K562 (cell line): ENCODE results near the gene SCAPER. TPM values are rescaled to one million over a fixed set of nuclear protein-coding genes. Genes with fewer than 3 reads are reported as not detected.

Source experiments
- ATAC-seq: fragments of 200-7000 bp; cut with Tn5 transposase; 3 replicates; pipeline ENCODE4 v1.9.1; 2020; ENCODE audit warnings: moderate library complexity
- BruUV-seq: library from RNA; stranded (reverse); fragments of 400-500 nt; replicated peaks from 2 replicates; lab custom pipeline; 2021; lab: Mats Ljungman, UMichigan
- CTCF ChIA-PET: fragments of 300-600 bp; formaldehyde crosslinking; extraction: SDS; loops from one replicate; lab custom pipeline; 2021; ENCODE audit warnings: low intra/inter-chr PET ratio; lab: Yijun Ruan, JAX
- POLR2A ChIA-PET: fragments of 300-600, 350-650 bp; sonication (Branson Sonifier 250); formaldehyde crosslinking; extraction: SDS; loops from one replicate; lab custom pipeline; 2021; ENCODE audit warnings: antibody characterized with exemption, inconsistent platforms; lab: Yijun Ruan, JAX
- DNase-seq, 4 experiments: peaks; one replicate each; pipeline versions ENCODE4 v3.0.0 to v3.0.0-alpha.2; 2011 to 2018; ENCODE audit warnings: low spot score in 3 of 4, mixed read lengths in 3 of 4; ENCODE audit errors: extremely low read depth in 1 of 4
- FAIRE-seq: peaks from 2 replicates; lab custom pipeline; 2011; peaks lifted over from hg19 to GRCh38; lab: Jason Lieb, UNC
- H2AFZ ChIP-seq: 2 replicates; pipeline ENCODE4 v1.6.0; 2011; ENCODE audit warnings: low read depth, low read length, control low read depth, inconsistent platforms
- H3K27ac ChIP-seq: fragments of 200-600 bp; 3 replicates; pipeline ENCODE4 v1.8.0; 2011; ENCODE audit warnings: low read depth, mild to moderate bottlenecking, control low read depth, inconsistent platforms, low read length, moderate library complexity, mixed read lengths; ENCODE audit errors: extremely low read depth
- H3K27me3 ChIP-seq, 2 experiments: fragments of 300-600 bp in 1 of 2; 2 replicates in 1 of 2; 3 replicates in 1 of 2; pipeline versions ENCODE4 v1.6.0 to v1.8.0; 2011; ENCODE audit warnings: inconsistent platforms in 2 of 2, low read length in 2 of 2, mild to moderate bottlenecking in 1 of 2, mixed read lengths in 1 of 2, moderate library complexity in 1 of 2; ENCODE audit not compliant: control insufficient read depth in 2 of 2, insufficient read depth in 2 of 2
- H3K36me3 ChIP-seq: fragments of 300-600 bp; 3 replicates; pipeline ENCODE4 v1.8.0; 2011; ENCODE audit warnings: mild to moderate bottlenecking, low read length, inconsistent platforms; ENCODE audit not compliant: control insufficient read depth, insufficient read depth
- H3K4me1 ChIP-seq, 2 experiments: fragments of 200-600 bp in 1 of 2; replicated peaks in 1 of 2; 2 replicates in 1 of 2; 3 replicates in 1 of 2; pipeline versions ENCODE4 v1.5.1 to v1.8.0; 2011; ENCODE audit warnings: inconsistent platforms in 2 of 2, low read length in 2 of 2, mild to moderate bottlenecking in 1 of 2, mixed read lengths in 1 of 2, moderate library complexity in 1 of 2; ENCODE audit not compliant: control insufficient read depth in 2 of 2, insufficient read depth in 2 of 2
- H3K4me2 ChIP-seq: 2 replicates; pipeline ENCODE4 v1.6.1; 2011; ENCODE audit warnings: low read length, control low read depth, inconsistent platforms, mixed read lengths; ENCODE audit not compliant: insufficient read depth
- H3K4me3 ChIP-seq: fragments of 200-600 bp; sonication (generic), shearing (Covaris generic); 2 replicates; pipeline ENCODE4 v1.5.1; 2016; ENCODE audit warnings: control low read depth, inconsistent platforms
- H3K79me2 ChIP-seq: fragments of 200-600 bp; 3 replicates; pipeline ENCODE4 v1.8.0; 2011; ENCODE audit warnings: low read length, inconsistent platforms; ENCODE audit not compliant: control insufficient read depth, insufficient read depth
- H3K9ac ChIP-seq, 2 experiments: 2 replicates each; pipeline versions ENCODE4 v1.6.0 to v1.6.1; 2011; ENCODE audit warnings: low read depth in 2 of 2, low read length in 2 of 2, control low read depth in 1 of 2, inconsistent platforms in 1 of 2, mild to moderate bottlenecking in 1 of 2, mixed read lengths in 1 of 2; ENCODE audit not compliant: insufficient read depth in 1 of 2
- H3K9me1 ChIP-seq: one replicate; pipeline ENCODE4 v1.6.0; 2011; ENCODE audit warnings: inconsistent platforms, mild to moderate bottlenecking, low read length, moderate library complexity; ENCODE audit not compliant: control insufficient read depth, insufficient read depth
- H3K9me3 ChIP-seq: replicated peaks from 2 replicates; pipeline ENCODE4 v1.5.1; 2011; ENCODE audit warnings: low read depth, low read length, inconsistent platforms; ENCODE audit not compliant: control insufficient read depth, insufficient read depth
- H4K20me1 ChIP-seq: replicated peaks from 2 replicates; pipeline ENCODE4 v1.6.1; 2011; ENCODE audit warnings: low read length, inconsistent platforms, mixed read lengths; ENCODE audit not compliant: control insufficient read depth, insufficient read depth
- EP300 ChIP-seq: IDR thresholded peaks from 2 replicates; pipeline ENCODE4 v1.6.1; 2012; ENCODE audit warnings: low read length, improper control_type of control experiment
- ETS2 ChIP-seq: IDR thresholded peaks from 2 replicates; pipeline ENCODE4 v1.6.1; 2016; ENCODE audit warnings: borderline replicate concordance, missing genetic modification characterization, mild to moderate bottlenecking, moderate library complexity, missing compliant biosample characterization; ENCODE audit not compliant: poor library complexity, severe bottlenecking
- HDAC8 ChIP-seq: fragments of 450-650 bp; IDR thresholded peaks from 2 replicates; pipeline ENCODE4 v1.6.1; 2016; ENCODE audit warnings: mild to moderate bottlenecking, missing genetic modification characterization, moderate library complexity, missing compliant biosample characterization
- HINFP ChIP-seq: fragments of 450-650 bp; conservative IDR thresholded peaks from 2 replicates; pipeline ENCODE4 v1.6.1; 2016; ENCODE audit warnings: missing genetic modification characterization, low read depth, mild to moderate bottlenecking, control low read depth, missing compliant biosample characterization
- HLTF ChIP-seq: fragments of 450-650 bp; IDR thresholded peaks from 2 replicates; pipeline ENCODE4 v1.6.1; 2016
- HOXB6 ChIP-seq: fragments of 250-450 bp; sonication (Bioruptor Pico); IDR thresholded peaks from 2 replicates; pipeline ENCODE4 v1.5.1; 2022; ENCODE audit warnings: mild to moderate bottlenecking, borderline replicate concordance
- ILF3 ChIP-seq: fragments of 450-650 bp; IDR thresholded peaks from 2 replicates; pipeline ENCODE4 v1.6.1; 2018; ENCODE audit warnings: antibody characterized with exemption, mild to moderate bottlenecking, moderate library complexity, borderline replicate concordance
- JUNB ChIP-seq: fragments of 450-650 bp; formaldehyde crosslinking; conservative IDR thresholded peaks from 2 replicates; pipeline ENCODE4 v1.4.0; 2020; ENCODE audit warnings: mild to moderate bottlenecking
- MAFG ChIP-seq: fragments of 450-650 bp; conservative IDR thresholded peaks from 2 replicates; pipeline ENCODE4 v1.6.1; 2016; ENCODE audit warnings: missing genetic modification characterization, missing compliant biosample characterization
- NUFIP1 ChIP-seq: fragments of 450-650 bp; IDR thresholded peaks from 2 replicates; pipeline ENCODE4 v1.6.1; 2018; ENCODE audit not compliant: partially characterized antibody
- PKNOX1 ChIP-seq: fragments of 450-650 bp; IDR thresholded peaks from 2 replicates; pipeline ENCODE4 v1.6.1; 2016
- SNIP1 ChIP-seq: fragments of 450-650 bp; IDR thresholded peaks from 2 replicates; pipeline ENCODE4 v1.7.1; 2017; ENCODE audit warnings: low read depth, mild to moderate bottlenecking
- TCF15 ChIP-seq: fragments of 250-450 bp; sonication (Bioruptor Pico); IDR thresholded peaks from 2 replicates; pipeline ENCODE4 v1.8.0; 2022; ENCODE audit warnings: moderate library complexity, mild to moderate bottlenecking, inconsistent platforms
- XRCC3 ChIP-seq: fragments of 450-650 bp; IDR thresholded peaks from 2 replicates; pipeline ENCODE4 v1.6.1; 2017; ENCODE audit warnings: mild to moderate bottlenecking, moderate library complexity
- ZBTB12 ChIP-seq: fragments of 250-450 bp; sonication (Bioruptor Pico); IDR thresholded peaks from 2 replicates; pipeline ENCODE4 v1.4.0; 2020
- ZNF217 ChIP-seq: sonication (generic); formaldehyde crosslinking; IDR thresholded peaks from 2 replicates; pipeline ENCODE4 v1.8.0; 2022; ENCODE audit warnings: mild to moderate bottlenecking, missing genetic modification reagents
- ZNF57 ChIP-seq: fragments of 450-650 bp; formaldehyde crosslinking; IDR thresholded peaks from 2 replicates; pipeline ENCODE4 v1.4.0; 2020; ENCODE audit warnings: mild to moderate bottlenecking, moderate library complexity
- ZNF696 ChIP-seq: fragments of 250-450 bp; sonication (Bioruptor Pico); conservative IDR thresholded peaks from 2 replicates; pipeline ENCODE4 v1.4.0; 2020; ENCODE audit warnings: mild to moderate bottlenecking, moderate library complexity
- in situ Hi-C: fragments of 300-500 bp; cut with MboI; formaldehyde crosslinking; loops from 4 replicates; pipeline ENCODE4 v1.15.0; 2018; ENCODE audit warnings: inconsistent platforms, mixed read lengths
- intact Hi-C: fragments of 100-400 bp; cut with micrococcal nuclease; formaldehyde crosslinking; loops from 2 replicates; pipeline ENCODE4 v1.14.2; 2022
- polyA plus RNA-seq, 8 experiments: library from polyadenylated mRNA; depleted of rRNA in 4 of 8; stranded (reverse) in 5 of 8; unstranded in 3 of 8; fragments of >200 nt; fragmentation: Nextera tagmentation in 2 of 8; fragmentation: Illumina TruSeq in 1 of 8; extraction: Ambion mirVana in 2 of 8; extraction: Trizol in 1 of 8; gene quantifications; 2 replicates each; pipeline versions ENCODE4 v1.2.1 to v1.2.3, GENCODE V29; 2011 to 2014; ENCODE audit warnings: inconsistent platforms in 1 of 8, missing spikeins in 1 of 8
- total RNA-seq, 7 experiments: library from RNA; depleted of rRNA in 6 of 7; stranded (reverse); fragments of >200 nt in 6 of 7; fragmentation: Illumina TruSeq in 2 of 7; extraction: Trizol in 2 of 7; gene quantifications; 2 replicates each; pipeline versions ENCODE4 v1.2.1 to v1.2.3, GENCODE V29; 2011 to 2021; ENCODE audit warnings: low replicate concordance in 1 of 7

SCAPER gene
- total and polyA plus RNA-seq, 9 of the 15 experiments (the other 6 are each of a cell fraction or from before 2014, with no cell fraction given) = 1.3 to 5.7 (median 3.2) TPM

- H3K9me1 ChIP-seq = no peaks in the 10 kb centered on the region
- BruUV-seq = no TSS peak
- intact Hi-C loops = no loop called here
- in situ Hi-C loops = no loop called here
- no peak for TF ChIP-seq HLTF
- TF ChIP-seq HOXB6 (CRISPR knock-in tag) = no peak
- no peak for TF ChIP-seq ZNF57 (CRISPR knock-in tag)
- no peak for TF ChIP-seq XRCC3
- no peak for TF ChIP-seq ZNF696 (CRISPR knock-in tag)
- TF ChIP-seq HINFP (tag) = no peak
- TF ChIP-seq ZBTB12 (CRISPR knock-in tag) = no peak
- no peak for TF ChIP-seq PKNOX1
- TF ChIP-seq NUFIP1 = no peak
- TF ChIP-seq TCF15 (CRISPR knock-in tag) = no peak
- no peak for TF ChIP-seq MAFG (tag)
- TF ChIP-seq JUNB = no peak
- no peak for TF ChIP-seq ETS2
- no peak for TF ChIP-seq HDAC8 (tag)
- TF ChIP-seq ILF3 = no peak
- no peak for TF ChIP-seq ZNF217
- TF ChIP-seq EP300 = no peak
- no peak for TF ChIP-seq SNIP1
- no peak overlapping the region for H3K27ac ChIP-seq
- ATAC-seq (no peak), FAIRE-seq (no peak), DNase-seq (no peak)
- no peaks in the 10 kb centered on the region for H3K4me1 ChIP-seq
- H3K9me3 ChIP-seq = no peaks in the 10 kb centered on the region
- no peak overlapping the region for H3K4me2 ChIP-seq
- CTCF ChIA-PET = no interaction called here
- H3K36me3 ChIP-seq = no peaks in the 10 kb centered on the region
- no peaks in the 10 kb centered on the region for H3K79me2 ChIP-seq
- no peak overlapping the region for H3K9ac ChIP-seq
- H2AFZ ChIP-seq = no peak overlapping the region
- H3K27me3 ChIP-seq = no peaks in the 10 kb centered on the region
- H4K20me1 ChIP-seq = no peaks in the 10 kb centered on the region
- no peak overlapping the region for H3K4me3 ChIP-seq
- POLR2A ChIA-PET = interaction anchor here (1.0 kb wide), 1 partner anchor 12 kb away, joined by 3 read pairs; no protein-coding TSS in a partner anchor
Measured at GRCh38 chr15:76503121-76503520, 402.0 kb downstream of the SCAPER start.
